Islet precursor cell (in vitro differentiated cells): ENCODE measurements around the gene DRAP1.
A peak's percentile ranks its signal among the peaks of the same experiment; 100 is the strongest.
"Not testable (repeated sequence)": the region's sequence is repeated elsewhere in the genome, so short reads cannot be mapped to it uniquely, and the experiment has no call there.

Experiments used
- DNase-seq: peaks from one replicate; pipeline ENCODE4 v3.0.0-alpha.2; 2018

DRAP1 gene

GRCh38 chr11:65934014-65934413 is 14.8 kb downstream of the DRAP1 start:
- DNase-seq: no peak

GRCh38 chr11:65937766-65938165 is 18.5 kb downstream of the DRAP1 start:
- no peak for DNase-seq

- DNase-seq: no peak
Observed at GRCh38 chr11:65941720-65942310, 22.6 kb downstream of the DRAP1 start.

- DNase-seq: no peak
Observed at GRCh38 chr11:65942531-65942930, 23.3 kb downstream of the DRAP1 start.

GRCh38 chr11:65944191-65944590 is 25.0 kb downstream of the DRAP1 start:
- DNase-seq: no peak

- no peak for DNase-seq
Observed at GRCh38 chr11:65944767-65945166, 25.5 kb downstream of the DRAP1 start.

GRCh38 chr11:65945430-65945911 is 26.2 kb downstream of the DRAP1 start, which contains the start of gene TSGA10IP:
Gene TSGA10IP (plus strand): TSS chr11:65945480. CDS start chr11:65945676, 196 bp downstream.
- DNase-seq: no peak

- DNase-seq: no peak
Observed at GRCh38 chr11:65945941-65946558, 26.8 kb downstream of the DRAP1 start.

- no peak for DNase-seq
Observed at GRCh38 chr11:65946655-65947054, 27.4 kb downstream of the DRAP1 start.

- no peak for DNase-seq
Observed at GRCh38 chr11:65947133-65947532, 27.9 kb downstream of the DRAP1 start.

GRCh38 chr11:65947603-65948125 is 28.4 kb downstream of the DRAP1 start:
- no peak for DNase-seq

GRCh38 chr11:65950711-65951110 is 31.5 kb downstream of the DRAP1 start:
- not testable (repeated sequence) for DNase-seq

GRCh38 chr11:65951641-65952040 is 32.4 kb downstream of the DRAP1 start:
- not testable (repeated sequence) for DNase-seq

GRCh38 chr11:65952052-65952521 is 32.9 kb downstream of the DRAP1 start:
- DNase-seq: no peak

GRCh38 chr11:65953471-65953870 is 34.2 kb downstream of the DRAP1 start:
- DNase-seq: no peak

- no peak for DNase-seq
Observed at GRCh38 chr11:65954771-65955170, 35.5 kb downstream of the DRAP1 start.

- no peak for DNase-seq
Observed at GRCh38 chr11:65958291-65958690, 39.1 kb downstream of the DRAP1 start.

GRCh38 chr11:65958774-65959420 is 39.7 kb downstream of the DRAP1 start:
- no peak for DNase-seq

GRCh38 chr11:65960824-65961266 is 41.6 kb downstream of the DRAP1 start:
- DNase-seq: no peak

- DNase-seq: peak; percentile 99
Observed at GRCh38 chr11:65961267-65962140, 42.3 kb downstream of the DRAP1 start, which contains the start of gene SART1. Gene SART1 (plus strand): TSS chr11:65961734. CDS start chr11:65961781, 47 bp downstream.

- no peak for DNase-seq
Observed at GRCh38 chr11:65962141-65962564, 42.9 kb downstream of the DRAP1 start.

- DNase-seq: no peak
Observed at GRCh38 chr11:65964906-65965305, 45.7 kb downstream of the DRAP1 start.
